ENCODE results near the gene BORCS8.
"Not testable (repeated sequence)": the region's sequence is repeated elsewhere in the genome, so short reads cannot be mapped to it uniquely, and the experiment has no call there.

Gene BORCS8

GRCh38 chr19:19192078-19192882 lies at the start of gene BORCS8, which contains the start of gene RFXANK:
BORCS8 (minus strand) TSS chr19:19192152; CDS start chr19:19192117, 35 bp downstream.
RFXANK (plus strand) TSS chr19:19192258; CDS start chr19:19193947, 1,689 bp downstream.
- peak; percentile 98 for DNase-seq

GRCh38 chr19:19240476-19240875 lies 48.5 kb upstream of the BORCS8 start:
- no peak for DNase-seq

- DNase-seq: no peak
Observed at GRCh38 chr19:19239675-19240074, 47.7 kb upstream of the BORCS8 start.

DNA sequence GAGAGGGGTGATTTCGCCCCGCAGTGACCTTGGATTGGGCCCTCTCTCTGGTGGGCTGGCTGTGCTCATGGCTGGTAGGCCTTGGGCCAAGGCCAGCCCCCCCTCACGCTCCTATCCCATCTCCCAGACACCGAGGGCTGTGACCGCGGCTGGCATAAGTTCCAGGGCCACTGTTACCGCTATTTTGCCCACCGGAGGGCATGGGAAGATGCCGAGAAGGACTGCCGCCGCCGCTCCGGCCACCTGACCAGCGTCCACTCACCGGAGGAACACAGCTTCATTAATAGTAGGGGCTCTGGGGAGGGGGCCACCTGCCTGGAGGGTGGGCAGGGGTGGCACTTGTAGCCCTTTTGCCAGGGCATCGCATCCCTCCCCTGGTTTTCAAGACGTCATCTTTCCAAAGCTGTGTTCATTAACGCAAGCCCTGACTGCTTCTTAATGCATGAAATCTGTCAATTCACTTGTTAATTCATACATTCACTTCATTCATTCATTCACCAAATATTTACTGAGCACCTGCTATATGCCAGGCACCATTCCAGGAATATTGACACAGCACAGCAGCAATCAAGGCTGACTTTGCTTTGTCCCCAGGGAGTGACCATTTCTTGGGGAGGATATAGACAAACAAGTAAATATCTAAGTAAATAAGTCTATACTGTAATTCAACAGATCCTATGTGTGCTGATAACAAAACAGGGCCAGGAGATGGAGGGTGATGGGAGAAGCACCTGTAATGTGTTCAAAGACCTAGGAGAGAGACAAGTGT lies 46.4 kb upstream of the BORCS8 start:
- no peak for DNase-seq

DNA sequence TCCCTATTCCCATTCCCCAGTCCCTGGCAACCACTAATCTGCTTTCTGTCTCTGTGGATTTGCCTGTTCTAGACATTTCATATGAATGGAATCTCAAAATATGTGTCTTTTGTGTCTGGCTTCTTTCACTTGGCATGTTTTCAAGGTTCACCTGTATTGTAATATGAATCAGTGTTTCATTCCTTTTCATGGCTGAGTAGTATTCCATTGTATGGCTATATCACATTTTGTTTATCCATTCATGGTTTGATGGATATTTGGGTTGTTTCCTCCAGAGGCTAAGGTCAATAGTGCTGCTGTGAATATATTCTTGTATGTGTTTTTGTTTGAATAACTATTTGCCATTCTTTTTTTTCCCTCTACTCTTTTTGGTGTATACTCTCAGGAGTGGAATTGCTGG lies 44.2 kb upstream of the BORCS8 start:
- DNase-seq: no peak

DNA sequence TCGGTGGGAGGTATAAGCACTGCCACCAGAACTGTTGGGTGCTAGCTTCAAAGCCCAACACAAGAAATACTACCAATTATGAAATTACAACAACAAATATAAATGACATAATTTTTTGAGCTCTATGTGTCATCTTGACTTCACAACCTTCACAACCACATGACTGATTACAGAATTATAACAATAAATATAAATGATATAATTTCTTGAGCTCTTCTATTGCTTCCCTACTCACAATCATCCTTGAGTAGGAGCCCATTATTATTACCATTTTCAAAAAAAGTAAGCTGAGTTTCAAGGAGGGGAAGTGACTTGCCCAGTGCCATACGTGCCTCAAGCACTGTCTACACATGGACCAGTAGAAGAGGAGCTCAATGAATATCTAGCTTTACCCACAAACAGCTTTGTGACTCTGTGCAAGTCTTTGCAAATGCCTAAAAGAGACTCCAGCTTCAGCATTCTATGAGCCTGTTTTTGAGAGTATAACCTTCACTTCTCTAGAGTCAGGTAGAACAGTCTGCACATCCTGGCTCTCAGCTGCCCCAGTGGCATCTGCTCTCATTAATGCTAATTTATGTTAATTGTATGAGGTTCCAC lies 42.4 kb upstream of the BORCS8 start:
- DNase-seq: no peak

DNA sequence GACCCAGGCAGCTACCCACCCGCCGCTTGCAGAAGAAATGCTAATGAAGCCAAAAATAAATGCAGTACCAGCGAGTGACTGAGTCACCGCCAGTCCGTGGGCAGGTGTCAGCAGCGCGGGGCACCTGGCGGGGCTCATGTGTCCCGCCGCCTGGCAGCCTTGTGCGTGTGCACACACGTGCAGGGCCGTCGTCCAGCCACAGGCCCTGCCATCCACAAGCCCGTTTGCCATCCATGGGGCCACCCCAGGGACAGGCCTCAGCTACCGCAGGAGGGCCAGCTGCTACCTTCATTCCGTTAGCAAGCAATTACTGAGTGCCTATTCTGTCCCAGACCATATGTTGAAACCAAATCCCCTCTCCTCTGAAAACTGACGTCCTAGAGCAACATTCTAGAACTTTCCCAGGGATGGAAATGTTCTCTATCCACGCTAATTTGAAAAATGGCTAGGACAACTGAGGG lies 40.3 kb upstream of the BORCS8 start:
- DNase-seq: no peak

DNA sequence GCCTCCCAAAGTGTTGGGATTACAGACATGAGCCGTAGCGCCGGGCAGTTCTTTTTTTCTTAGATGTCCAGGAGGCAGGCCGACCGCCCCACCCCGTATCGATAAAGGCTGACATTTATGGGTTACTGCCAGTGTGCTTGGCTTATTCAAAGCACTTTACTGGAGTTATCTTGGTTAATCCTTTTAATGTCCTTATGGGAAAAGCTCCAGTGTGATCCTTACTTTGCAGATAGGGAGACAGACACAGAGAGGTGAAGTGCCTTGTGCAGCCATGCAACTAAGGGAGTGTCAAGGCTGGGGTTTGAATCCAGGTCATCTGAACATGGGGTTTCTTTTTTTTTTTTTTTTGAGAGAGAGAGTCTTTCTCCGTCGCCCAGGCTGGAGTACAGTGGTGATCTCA lies 39.0 kb upstream of the BORCS8 start:
- DNase-seq: no peak

DNA sequence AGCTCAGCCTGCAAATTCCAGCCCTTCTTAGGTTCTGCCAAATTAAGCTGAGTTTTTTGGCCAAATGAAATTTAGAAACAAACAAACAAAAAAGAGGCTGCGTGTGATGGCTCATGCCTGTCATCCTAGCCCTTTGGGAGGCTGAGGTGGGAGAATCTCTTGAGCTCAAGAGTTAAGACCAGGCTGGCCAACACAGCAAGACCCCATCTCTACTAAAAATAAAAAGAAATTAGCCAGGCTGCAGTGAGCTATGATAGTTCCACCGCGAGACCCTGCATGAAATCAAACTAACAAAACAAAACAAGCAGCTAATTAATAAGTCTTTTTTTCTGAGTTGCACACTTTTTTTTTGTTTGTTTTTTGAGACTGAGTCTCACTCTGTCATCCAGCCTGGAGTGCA lies 37.7 kb upstream of the BORCS8 start:
- DNase-seq: no peak

DNA sequence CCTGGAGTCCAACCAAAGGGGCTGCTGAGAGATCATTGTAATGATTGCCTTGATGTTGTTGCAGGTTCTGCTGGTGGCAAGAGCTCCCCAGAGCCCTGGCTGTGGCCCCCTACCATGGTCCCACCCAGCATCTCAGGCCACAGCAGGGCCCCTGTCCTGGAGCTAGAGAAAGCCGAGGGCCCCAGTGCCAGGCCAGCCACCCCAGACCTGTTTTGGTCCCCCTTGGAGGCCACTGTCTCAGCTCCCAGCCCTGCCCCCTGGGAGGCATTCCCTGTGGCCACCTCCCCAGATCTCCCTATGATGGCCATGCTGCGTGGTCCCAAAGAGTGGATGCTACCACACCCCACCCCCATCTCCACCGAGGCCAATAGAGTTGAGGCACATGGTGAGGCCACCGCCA lies 35.3 kb upstream of the BORCS8 start:
- no peak for DNase-seq

- no peak for DNase-seq
Observed at GRCh38 chr19:19226663-19227062, 34.7 kb upstream of the BORCS8 start.

DNA sequence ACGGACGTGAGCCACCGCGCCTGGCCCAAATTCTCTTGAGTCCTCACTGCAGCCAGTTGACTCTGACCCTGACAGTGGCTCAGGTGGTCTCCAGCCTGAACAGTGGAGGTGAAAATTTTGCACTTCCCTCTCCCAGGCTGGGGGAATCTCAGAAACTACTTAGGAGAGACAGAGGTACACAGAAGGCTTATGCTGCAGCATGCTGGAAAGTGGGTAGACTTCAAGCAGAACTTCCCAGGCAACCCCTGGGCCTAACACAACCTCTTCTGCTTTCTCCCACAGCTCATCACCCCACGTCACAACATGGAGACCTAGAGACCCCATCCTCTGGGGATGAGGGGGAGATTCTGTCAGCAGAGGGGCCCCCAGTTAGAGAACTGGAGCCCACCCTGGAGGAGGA lies 34.3 kb upstream of the BORCS8 start:
- DNase-seq: no peak

- DNase-seq: peak; percentile 64 to 71
Observed at GRCh38 chr19:19224852-19225494, 33.0 kb upstream of the BORCS8 start.

DNA sequence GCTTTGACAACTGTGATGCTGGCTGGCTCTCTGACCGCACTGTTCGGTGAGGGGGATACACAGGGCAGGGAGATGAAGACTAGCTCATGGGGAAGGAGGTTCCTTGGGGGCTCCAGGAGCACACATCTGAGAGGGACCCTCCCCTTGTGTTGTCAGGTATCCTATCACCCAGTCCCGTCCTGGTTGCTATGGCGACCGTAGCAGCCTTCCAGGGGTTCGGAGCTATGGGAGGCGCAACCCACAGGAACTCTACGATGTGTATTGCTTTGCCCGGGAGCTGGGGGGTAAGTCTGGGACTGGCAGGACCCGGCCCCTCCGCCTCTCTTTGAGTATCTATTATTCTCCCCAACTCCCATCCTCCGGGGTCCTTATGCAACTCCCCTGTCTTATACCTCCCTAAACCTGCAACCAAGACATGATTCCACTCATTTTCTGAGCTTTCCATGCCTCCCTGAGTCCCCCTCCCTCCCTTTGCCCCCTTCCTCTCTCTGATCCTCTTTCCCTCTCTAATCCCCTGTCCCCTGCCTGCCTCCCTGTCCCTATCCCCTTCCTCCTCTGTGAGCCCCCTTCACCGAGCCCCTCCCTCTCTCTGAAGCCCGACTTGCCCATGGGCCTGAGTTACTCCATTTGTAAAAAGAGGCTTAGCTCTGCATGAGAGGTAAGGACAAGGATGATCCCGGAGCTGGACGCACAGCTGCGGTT lies 32.3 kb upstream of the BORCS8 start:
- DNase-seq: no peak

DNA sequence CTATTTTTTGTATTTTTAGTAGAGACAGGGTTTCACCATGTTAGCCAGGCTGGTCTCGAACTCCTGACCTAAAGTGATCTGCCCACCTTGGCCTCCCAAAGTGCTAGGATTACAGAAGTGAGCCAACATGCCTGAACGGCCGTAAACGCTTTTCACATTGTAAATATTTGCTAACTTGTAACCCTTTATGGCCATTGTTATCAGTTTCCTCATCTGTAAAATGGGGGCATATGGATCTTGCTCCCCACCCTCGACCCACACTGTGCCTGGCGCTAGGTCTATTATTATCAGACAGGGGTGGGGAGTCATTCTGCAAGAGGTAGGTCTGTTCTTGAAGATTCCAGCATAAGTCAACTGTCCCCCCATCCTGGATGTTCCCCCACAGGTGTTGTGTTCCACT lies 31.7 kb upstream of the BORCS8 start:
- DNase-seq: no peak

DNA sequence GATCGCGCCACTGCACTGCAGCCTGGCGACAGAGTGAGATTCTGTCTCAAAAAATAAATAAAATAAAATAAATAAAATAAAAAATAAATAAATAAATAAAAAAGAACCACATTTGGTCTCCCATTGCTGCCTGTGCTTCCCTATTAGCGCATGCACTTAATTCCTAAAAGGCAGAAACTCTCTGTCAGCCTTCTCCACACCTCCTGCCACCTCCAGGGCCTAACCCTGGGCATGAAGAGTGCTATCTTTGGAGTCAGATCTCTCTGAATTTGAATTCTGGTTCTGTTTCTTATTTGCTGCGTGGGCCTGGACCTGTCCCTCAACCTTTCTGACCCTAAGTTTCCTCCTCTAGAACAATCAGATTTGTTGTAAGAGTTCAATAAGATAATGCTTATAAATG lies 31.1 kb upstream of the BORCS8 start:
- no peak for DNase-seq

GRCh38 chr19:19221000-19221399 lies 29.0 kb upstream of the BORCS8 start:
- not testable (repeated sequence) for DNase-seq

- DNase-seq: no peak
Observed at GRCh38 chr19:19218911-19219310, 27.0 kb upstream of the BORCS8 start.

- DNase-seq: no peak
Observed at GRCh38 chr19:19217099-19217498, 25.1 kb upstream of the BORCS8 start.

GRCh38 chr19:19215792-19216191 lies 23.8 kb upstream of the BORCS8 start:
- DNase-seq: no peak

GRCh38 chr19:19214892-19215291 lies 22.9 kb upstream of the BORCS8 start:
- DNase-seq: no peak

GRCh38 chr19:19214159-19214490 lies 22.2 kb upstream of the BORCS8 start:
- no peak for DNase-seq
